Epithelial cell of esophagus (primary cell): ENCODE measurements around the gene HBP1.
"Not testable (repeated sequence)": the region's sequence is repeated elsewhere in the genome, so short reads cannot be mapped to it uniquely, and the experiment has no call there.

Experiments used
- DNase-seq: peaks from one replicate; pipeline ENCODE4 v3.0.0; 2010; ENCODE audit warnings: low read depth
- H3K4me3 ChIP-seq: 2 replicates; pipeline ENCODE4 v1.5.1; 2011; ENCODE audit warnings: mild to moderate bottlenecking, low read length, control low read depth
- CTCF ChIP-seq: IDR thresholded peaks from 2 replicates; pipeline ENCODE4 v1.5.1; 2011; ENCODE audit warnings: low read depth, mild to moderate bottlenecking, low read length, control low read depth, inconsistent platforms; ENCODE audit not compliant: insufficient read depth; ENCODE audit errors: missing control alignments

The HBP1 gene

GRCh38 chr7:107234436-107234835 is 65.6 kb downstream of the HBP1 start:
- H3K4me3 ChIP-seq: no peak overlapping the region
- TF ChIP-seq CTCF: no peak
- DNase-seq: peak; percentile 58

GRCh38 chr7:107236862-107237261 is 68.1 kb downstream of the HBP1 start:
- no peak overlapping the region for H3K4me3 ChIP-seq
- DNase-seq: no peak
- no peak for TF ChIP-seq CTCF

GRCh38 chr7:107237451-107237850 is 68.6 kb downstream of the HBP1 start:
- DNase-seq: no peak
- H3K4me3 ChIP-seq: no peak overlapping the region
- no peak for TF ChIP-seq CTCF

- no peak for DNase-seq
- H3K4me3 ChIP-seq: no peak overlapping the region
- TF ChIP-seq CTCF: no peak
Observed at GRCh38 chr7:107242267-107242666, 73.5 kb downstream of the HBP1 start.

- no peak for DNase-seq
- no peak overlapping the region for H3K4me3 ChIP-seq
- TF ChIP-seq CTCF: no peak
Observed at GRCh38 chr7:107244613-107245012, 75.8 kb downstream of the HBP1 start.

GRCh38 chr7:107246836-107247235 is 78.0 kb downstream of the HBP1 start:
- H3K4me3 ChIP-seq, DNase-seq: not testable (repeated sequence)

DNA sequence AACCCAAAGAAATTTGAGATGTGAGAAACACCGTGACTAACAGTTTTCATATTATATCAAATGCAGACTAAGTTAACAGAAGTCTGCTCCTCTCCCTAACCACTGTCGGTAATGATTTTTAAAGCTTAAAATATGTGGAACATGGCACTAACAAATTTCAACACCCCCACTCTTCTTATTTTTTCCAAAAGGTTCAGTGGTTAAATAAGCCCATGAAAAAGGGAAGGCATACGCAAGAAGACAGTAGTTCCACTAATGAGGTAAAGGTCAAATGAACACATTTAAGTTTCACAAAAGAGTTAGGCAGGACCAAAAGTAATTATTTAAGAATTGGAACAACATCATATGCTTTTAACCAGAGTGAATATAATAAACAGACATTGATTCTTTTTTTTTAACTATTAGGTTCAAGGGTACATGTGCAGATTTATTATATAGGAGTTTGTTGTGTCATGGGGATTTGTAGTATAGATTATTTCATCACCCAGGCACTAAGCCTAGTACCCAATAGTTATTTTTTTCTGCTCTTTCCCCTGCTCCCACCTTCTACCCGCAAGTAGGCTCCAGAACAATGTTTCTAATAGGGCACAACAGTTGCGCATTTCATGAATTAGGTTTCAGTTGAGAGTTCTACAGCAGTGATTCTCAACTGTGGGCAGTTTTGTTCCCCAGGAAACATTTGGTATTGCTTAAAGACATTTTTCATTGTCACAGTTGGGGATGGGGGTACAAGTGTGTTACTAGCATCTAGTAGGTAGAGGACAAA is 79.9 kb downstream of the HBP1 start:
- H3K4me3 ChIP-seq: no peak overlapping the region
- no peak for TF ChIP-seq CTCF
- DNase-seq: no peak

- no peak for TF ChIP-seq CTCF
- no peak overlapping the region for H3K4me3 ChIP-seq
- DNase-seq: no peak
Observed at GRCh38 chr7:107251963-107252362, 83.2 kb downstream of the HBP1 start.
